Inflammatory macrophage (primary cell): ENCODE measurements around the gene FAM156A.
"Not testable (repeated sequence)": the region's sequence is repeated elsewhere in the genome, so short reads cannot be mapped to it uniquely, and the experiment has no call there.

ENCODE experiments used
- DNase-seq, 2 donors: peaks; one replicate each; pipeline ENCODE4 v3.0.0-alpha.2; 2020 to 2022

The FAM156A gene

DNA sequence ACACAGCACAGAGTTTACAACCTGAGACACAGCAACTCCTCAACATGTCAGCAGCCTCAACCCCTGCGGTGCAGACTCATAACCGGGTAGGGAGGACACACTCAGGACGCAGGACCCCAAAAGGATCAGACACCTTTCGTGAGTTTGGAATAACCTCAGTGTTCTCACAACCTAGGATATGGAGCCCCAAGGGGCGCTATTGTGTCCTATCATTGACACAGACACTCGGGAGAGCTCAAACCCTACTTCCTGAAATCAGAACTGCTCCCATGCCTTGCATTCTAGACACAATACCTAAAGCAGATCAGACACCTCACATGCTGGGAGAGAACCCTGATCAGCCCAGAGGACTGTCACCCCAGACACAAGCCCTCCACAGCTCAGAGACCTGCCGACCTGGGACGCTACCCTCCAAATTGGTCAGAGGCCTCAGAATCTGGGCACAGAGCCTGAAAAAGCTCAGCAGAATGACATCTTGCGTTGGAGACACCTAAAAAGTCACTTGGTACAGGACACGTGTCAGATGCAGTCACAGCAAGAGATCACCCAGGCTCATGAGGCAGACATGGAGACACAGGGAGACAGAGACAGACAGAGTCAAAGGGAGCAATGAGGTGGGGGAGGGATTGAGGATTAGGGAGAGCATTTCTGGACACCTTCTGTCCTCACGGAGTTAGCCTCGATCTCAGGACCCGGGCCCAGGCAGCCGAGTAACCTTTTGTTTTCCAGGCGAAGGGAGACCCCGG is 8.8 kb upstream of the FAM156A start:
- not testable (repeated sequence) for DNase-seq

DNA sequence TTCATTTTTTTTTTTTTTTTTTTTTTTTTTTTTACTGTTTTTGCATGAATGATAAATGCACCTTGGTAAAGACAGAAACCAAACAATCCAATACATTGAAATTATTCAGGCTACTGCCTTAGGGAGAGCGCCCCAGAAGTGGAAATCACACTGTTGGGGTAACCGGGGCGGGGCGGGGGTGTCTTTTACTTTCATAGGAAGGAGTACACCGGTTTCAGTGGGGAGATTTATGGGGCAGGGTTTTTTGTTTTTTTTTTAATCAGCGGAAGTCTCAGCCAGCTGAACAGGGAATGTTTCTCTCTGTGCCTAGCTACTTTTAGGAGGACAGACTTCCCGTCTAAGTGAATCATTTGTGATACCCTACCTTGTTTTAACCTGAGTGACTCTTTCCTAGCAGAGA is 643 bp upstream of the FAM156A start:
- not testable (repeated sequence) for DNase-seq

DNA sequence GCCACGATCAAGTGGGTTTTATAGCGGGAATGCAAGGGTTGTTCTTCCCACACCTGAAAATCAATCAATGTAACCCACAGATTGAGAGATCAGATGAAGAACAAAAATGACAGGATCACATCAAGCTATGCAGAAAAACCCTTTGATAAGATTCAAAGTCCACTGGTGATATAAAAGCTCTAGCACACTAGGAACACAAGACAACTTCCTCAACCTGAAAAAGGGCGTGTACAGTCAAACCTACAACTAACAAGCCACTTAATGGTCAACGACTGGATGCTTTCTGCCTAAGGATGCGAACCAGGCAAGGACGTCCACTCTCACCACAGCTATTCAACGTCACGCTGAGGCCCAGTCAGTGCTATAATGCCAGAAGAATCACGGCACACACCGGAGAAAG is 8.4 kb downstream of the FAM156A start:
- not testable (repeated sequence) for DNase-seq

GRCh38 chrX:52949325-52949724 is 9.0 kb downstream of the FAM156A start:
- not testable (repeated sequence) for DNase-seq

DNA sequence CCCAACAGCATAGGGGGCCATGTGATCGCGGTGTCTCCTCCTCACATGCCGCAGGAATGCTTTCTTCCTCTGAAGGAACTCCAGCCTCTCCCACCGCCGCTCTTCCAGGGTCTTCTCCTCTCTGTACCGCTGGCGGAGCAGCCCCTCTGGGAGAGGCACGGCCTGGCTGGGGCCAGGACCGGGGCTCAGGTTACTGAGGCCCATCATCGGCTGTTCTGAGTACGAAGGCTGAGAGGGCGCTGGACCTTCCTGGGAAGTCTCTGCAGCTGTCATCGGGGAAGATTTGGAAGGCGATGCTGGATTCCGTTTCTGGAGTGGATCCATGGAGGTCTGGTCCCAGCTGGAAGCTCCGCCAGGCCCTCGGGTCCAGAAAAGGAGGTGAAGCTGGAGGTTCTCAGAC is 10.1 kb downstream of the FAM156A start:
- not testable (repeated sequence) for DNase-seq

DNA sequence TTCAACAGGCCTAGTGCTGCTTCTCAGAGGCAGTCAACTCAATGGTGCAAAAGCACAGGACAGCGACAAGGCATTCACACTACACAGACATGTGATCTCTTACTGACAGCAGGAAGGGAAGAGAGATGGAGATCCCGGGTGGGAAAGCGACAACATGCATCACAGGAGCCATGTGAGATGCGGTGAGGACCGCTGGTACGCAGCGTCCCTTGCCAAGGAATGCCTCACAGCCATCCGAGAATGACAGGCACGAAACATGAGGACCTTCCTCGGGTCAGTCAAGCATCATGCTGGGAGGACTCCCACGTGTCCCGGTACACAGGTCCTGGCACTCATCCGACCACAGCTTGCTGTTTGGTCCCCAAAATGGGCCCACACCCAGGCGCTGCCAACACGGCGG is 10.8 kb downstream of the FAM156A start:
- DNase-seq = not testable (repeated sequence)

DNA sequence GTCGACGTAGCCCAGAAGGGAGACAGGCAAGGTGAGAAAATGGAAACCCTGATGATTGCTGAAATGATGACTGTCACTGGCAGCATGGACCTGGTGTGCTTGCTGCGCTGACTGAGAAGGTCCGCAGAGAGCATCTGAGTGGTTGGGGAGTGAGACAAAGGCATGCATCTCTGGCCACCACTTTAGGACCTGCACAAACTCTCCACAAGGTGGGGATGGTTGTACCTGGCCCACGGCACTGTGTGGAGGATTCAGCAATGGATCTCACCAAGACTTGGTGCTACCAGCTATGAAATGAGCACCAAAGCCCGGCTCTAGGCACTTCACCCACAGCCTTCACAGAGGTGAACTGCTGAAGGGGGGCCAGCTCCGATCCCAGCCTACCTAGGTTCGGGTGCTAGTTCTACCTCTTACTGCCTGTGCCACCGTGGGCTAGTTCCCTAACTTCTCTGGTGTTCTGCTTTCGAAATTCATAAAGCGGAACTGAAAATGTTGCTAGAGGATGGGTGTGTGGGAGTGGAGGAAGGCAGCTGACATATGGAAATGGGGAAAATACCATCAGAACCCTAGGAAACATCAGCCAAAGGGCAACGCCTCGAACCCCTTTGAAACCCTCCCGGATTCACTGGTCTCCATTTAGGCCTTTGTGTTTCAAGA is 12.4 kb downstream of the FAM156A start:
- not testable (repeated sequence) for DNase-seq

DNA sequence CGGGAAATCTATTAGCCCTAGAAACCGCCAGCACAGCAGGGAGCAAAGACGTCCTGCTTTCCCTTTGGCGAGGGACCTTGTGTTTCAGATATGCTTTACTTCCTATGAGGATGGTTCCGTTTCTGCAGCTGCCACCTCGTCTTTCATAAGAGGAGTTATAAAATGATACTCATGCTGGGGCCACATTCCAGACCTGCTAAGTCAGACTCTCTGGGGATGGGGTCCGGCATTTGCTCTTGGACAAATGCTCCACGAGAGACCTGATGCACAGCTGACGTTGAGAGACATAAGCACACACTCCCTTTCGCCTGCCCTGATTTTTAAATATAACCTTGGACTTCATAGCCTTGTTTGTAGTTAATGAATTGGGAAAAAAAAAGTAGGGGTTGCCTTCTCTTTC is 16.6 kb downstream of the FAM156A start:
- DNase-seq = not testable (repeated sequence)

- DNase-seq = not testable (repeated sequence)
Measured at GRCh38 chrX:52940704-52941103, 17.6 kb downstream of the FAM156A start.

GRCh38 chrX:52935470-52935784 is 22.9 kb downstream of the FAM156A start:
- not testable (repeated sequence) for DNase-seq

- peak; percentile 92 for DNase-seq
Measured at GRCh38 chrX:52934704-52935469, 23.4 kb downstream of the FAM156A start.

GRCh38 chrX:52933976-52934703 is 24.2 kb downstream of the FAM156A start:
- peak; percentile 2 to 20 for DNase-seq

DNA sequence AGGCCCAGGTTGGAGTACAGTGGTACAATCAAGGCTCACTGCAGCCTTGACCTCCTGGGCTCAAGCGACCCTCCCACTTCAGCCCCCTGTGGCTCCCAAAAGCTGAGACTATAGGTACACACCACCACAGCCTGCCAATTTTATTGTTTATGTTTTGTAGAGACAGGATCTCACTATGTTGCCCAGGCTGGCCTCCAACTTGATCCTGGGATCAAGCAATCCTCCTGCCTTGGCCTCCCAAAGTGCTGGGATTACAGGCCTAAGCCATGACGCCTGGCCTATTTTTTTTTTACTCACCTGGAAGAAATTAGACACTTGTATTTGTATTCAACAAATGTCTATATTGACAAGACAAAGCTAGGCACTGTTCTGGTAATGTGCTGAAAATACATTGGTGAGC is 25.1 kb downstream of the FAM156A start:
- no peak for DNase-seq

DNA sequence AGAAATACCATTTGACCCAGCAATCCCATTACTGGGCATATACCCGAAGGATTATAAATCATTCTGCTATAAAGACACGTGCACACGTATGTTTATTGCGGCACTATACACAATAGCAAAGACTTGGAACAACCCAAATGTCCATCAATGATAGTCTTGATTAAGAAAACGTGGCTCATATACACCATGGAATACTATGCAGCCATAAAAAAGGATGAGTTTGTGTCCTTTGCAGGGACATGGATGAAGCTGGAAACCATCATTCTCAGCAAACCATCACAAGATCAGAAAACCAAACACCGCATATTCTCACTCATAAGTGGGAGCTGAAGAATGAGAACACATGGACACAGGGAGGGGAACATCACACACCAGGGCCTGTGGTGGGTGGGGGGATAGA is 28.1 kb downstream of the FAM156A start:
- DNase-seq = not testable (repeated sequence)

DNA sequence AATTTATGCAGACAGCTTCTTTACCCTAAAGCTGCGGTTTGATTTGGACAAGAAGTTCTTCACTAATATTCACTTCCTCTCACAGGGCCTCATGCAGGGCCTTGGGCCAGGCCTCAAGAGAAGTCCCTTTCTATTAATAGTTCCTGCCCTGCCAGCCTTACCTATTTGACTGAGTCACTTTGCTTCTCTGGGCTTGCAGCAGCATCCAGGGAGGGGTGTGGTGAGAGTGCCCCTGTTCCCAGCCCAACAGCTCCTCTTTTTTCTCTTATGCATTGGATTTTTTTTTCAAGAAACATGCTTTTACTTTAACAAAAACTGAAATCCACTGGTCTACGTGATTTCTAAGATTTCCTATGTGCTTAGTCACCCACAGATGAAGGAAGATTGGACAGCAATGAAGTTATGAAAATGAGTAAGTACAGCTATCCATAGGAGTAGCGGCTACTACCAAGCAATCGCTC is 34.5 kb downstream of the FAM156A start:
- DNase-seq = peak; percentile 15 to 42

- not testable (repeated sequence) for DNase-seq
Measured at GRCh38 chrX:52914704-52915103, 43.6 kb downstream of the FAM156A start.

GRCh38 chrX:52913681-52914080 is 44.6 kb downstream of the FAM156A start:
- DNase-seq = not testable (repeated sequence)

GRCh38 chrX:52909313-52909969 is 48.9 kb downstream of the FAM156A start:
- DNase-seq = not testable (repeated sequence)

GRCh38 chrX:52907900-52908299 is 50.4 kb downstream of the FAM156A start:
- not testable (repeated sequence) for DNase-seq

GRCh38 chrX:52907137-52907536 is 51.2 kb downstream of the FAM156A start:
- DNase-seq = not testable (repeated sequence)

DNA sequence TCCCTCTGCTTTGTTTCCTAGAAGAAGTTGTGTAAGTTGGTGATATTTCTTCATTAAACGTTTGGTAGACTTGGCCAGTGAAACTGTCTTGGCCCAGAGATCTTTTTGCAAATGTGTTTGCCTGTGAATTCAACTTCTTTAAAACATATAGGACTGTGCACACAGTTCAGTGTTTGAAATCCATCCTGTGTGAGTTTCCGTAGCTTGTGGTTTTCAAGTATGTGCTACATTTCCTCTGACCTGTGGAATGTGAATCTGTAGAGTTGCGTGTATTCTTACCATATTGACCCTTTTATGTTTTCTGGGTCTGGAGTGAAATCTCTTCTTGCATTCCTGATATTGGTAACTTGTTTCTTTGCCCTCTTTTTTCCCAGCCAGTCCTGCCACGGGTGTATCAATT is 52.2 kb downstream of the FAM156A start:
- not testable (repeated sequence) for DNase-seq

DNA sequence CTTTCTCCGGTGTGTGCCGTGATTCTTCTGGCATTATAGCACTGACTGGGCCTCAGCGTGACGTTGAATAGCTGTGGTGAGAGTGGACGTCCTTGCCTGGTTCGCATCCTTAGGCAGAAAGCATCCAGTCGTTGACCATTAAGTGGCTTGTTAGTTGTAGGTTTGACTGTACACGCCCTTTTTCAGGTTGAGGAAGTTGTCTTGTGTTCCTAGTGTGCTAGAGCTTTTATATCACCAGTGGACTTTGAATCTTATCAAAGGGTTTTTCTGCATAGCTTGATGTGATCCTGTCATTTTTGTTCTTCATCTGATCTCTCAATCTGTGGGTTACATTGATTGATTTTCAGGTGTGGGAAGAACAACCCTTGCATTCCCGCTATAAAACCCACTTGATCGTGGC is 52.8 kb downstream of the FAM156A start:
- not testable (repeated sequence) for DNase-seq
